Measurements from ENCODE around the gene SIRPG.

The SIRPG gene

GRCh38 chr20:1588533-1589460 lies 68.8 kb downstream of the SIRPG start:
- no peak for DNase-seq

GRCh38 chr20:1587781-1588532 lies 69.6 kb downstream of the SIRPG start:
- DNase-seq: no peak

- DNase-seq: no peak
Observed at GRCh38 chr20:1579488-1579887, 78.1 kb downstream of the SIRPG start.
